Measurements from ENCODE around the gene TXLNA.

DNA sequence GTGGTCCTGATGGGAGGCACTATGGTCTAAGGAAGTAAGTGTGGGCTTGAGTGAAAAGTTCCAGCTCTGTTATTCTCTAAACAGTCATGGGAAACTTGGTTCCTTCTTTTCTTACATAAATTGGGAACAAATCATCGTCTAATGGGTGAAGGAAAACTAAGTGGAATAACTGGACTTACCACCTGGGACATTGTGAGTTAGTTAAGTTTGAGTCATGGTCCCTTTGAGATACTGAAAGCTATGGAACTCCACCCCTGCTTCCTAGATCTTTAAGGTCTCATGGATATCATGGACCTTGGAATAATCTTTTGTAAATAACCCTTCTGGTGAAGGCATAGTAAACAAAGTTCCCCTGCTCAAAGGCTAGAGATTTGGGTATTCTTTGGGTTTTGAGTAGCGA, 16.1 kb upstream of the TXLNA start:
- TF ChIP-seq, protein P1, sequence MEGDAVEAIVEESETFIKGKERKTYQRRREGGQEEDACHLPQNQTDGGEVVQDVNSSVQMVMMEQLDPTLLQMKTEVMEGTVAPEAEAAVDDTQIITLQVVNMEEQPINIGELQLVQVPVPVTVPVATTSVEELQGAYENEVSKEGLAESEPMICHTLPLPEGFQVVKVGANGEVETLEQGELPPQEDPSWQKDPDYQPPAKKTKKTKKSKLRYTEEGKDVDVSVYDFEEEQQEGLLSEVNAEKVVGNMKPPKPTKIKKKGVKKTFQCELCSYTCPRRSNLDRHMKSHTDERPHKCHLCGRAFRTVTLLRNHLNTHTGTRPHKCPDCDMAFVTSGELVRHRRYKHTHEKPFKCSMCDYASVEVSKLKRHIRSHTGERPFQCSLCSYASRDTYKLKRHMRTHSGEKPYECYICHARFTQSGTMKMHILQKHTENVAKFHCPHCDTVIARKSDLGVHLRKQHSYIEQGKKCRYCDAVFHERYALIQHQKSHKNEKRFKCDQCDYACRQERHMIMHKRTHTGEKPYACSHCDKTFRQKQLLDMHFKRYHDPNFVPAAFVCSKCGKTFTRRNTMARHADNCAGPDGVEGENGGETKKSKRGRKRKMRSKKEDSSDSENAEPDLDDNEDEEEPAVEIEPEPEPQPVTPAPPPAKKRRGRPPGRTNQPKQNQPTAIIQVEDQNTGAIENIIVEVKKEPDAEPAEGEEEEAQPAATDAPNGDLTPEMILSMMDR (IDR thresholded peaks at IDR 0.05; ENCODE audit: low read length) = no peak
- TF ChIP-seq EZH2 (IDR thresholded peaks at IDR 0.05; ENCODE audit: borderline replicate concordance, low read length) = no peak

Measured in OCI-LY1 (cell line).